Endothelial cell of hepatic sinusoid (primary cell): ENCODE data around the gene NRXN3.

Experiments used
- in situ Hi-C: cut with HindIII; loops from 2 replicates; pipeline ENCODE4 v1.10.0; 2017; ENCODE audit warnings: low sequenced_read_pairs

The NRXN3 gene

DNA sequence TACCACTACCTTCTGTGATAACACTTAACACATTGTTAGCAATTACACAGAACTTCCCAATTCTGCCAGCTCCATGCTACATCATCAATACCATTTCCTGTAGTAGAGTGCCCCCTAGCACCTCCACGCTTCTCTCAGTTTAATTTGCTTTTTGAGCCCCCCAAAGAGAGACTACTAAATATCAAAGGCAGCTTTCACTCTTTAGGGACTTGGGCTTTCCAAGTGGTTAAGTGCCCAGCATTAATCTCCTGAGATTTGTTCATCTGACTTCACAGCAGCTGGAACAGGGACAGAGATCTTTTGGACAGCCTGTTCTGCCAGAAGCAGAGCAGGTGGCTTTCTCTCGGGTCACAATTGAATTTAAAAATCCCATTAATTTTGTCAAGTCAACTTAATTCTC lies 1086.2 kb downstream of the NRXN3 start:
- in situ Hi-C loops, result no loop called here

DNA sequence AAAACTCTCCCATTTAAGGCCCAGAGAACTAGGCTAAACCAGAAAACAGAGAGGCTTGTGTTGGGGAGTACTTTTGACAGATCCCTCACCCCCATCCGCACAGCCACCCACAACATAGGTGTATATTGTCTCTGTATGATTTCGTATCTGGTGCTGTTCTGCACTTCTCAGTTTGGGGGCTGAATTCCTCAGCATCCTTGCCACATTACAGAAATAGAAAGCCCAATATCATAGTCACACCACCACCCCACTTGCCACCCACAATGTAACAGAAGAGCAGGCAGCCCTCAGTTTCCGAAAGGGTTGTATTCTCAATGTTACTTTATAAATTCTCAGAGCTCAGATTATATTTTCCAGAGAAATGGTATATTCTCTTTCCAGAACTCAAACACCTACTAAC lies 1090.2 kb downstream of the NRXN3 start:
- in situ Hi-C loops, result no loop called here

GRCh38 chr14:79265366-79265946 lies 1095.3 kb downstream of the NRXN3 start:
- in situ Hi-C loops, result no loop called here

- in situ Hi-C loops, result no loop called here
Measured at GRCh38 chr14:79270361-79270760, 1100.2 kb downstream of the NRXN3 start.

DNA sequence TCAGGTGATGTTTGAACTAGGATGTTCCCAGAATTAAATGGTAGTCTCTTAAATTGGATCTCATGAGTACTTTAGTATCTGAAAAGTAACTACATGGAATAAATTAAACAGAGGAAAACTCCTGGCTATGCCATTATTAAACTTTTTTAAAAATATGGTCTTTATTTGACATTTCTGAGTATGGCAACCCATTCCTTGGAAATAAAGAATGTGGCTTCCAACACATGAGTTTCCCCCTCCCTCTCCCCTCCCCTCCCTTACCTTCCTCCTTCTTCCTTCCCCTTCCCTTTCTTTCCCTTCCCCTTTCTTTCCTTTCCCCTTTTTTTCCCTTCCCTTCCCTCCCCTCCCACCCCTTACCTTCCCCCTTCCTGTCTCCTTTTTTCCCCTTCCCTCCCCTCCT lies 1100.9 kb downstream of the NRXN3 start:
- in situ Hi-C loops, result no loop called here

- in situ Hi-C loops, result loop anchor here (5.0 kb wide), 1 partner anchor 88 kb away; no protein-coding TSS in a partner anchor
Measured at GRCh38 chr14:79274641-79275291, 1104.6 kb downstream of the NRXN3 start.

- in situ Hi-C loops, result loop anchor here (5.0 kb wide), 1 partner anchor 87 kb away; no protein-coding TSS in a partner anchor
Measured at GRCh38 chr14:79275292-79275655, 1105.1 kb downstream of the NRXN3 start.

- in situ Hi-C loops, result loop anchor here (5.0 kb wide), 1 partner anchor 84 kb away; no protein-coding TSS in a partner anchor
Measured at GRCh38 chr14:79278286-79278797, 1108.2 kb downstream of the NRXN3 start.

DNA sequence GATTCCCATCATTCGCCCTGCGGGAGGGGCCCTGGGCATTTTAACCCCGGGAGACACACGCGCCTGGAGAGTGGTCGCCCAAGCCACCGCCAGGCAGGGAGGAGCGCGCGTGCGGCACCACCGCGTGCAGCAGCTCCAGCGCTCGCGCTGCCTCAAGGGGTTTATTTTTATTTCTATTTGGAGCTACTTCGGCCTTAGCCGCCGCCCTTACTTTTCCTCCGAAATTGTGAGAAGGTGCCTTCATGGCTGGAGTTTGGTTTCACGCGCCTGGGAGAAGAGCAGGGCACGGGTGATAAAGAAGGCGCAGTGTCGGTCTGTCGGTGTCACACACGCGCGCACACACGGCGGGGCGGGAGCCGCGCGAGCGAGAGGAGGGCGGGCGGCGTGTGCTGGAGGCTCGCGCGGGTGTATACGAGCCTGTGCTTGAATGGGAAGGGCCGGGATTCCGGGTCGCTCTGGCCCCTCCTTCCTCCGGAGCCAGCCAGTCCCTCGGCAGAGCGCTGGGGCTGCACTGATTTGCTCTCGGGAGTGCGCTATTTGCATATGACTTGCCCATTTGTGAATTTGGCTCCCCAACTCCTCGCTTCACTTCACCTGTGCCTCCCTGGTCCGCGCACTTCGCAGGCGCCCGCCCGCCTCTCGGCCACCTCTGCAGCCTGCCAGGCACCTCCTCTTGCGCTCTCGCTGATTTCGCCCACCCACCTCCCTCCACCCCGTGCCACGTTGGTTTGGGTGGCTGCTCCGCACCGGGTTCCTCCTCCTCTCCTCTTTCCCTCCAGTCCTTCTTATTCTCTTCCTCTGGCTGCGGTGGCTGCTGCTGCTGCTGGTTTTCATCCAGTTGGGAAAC lies 1108.8 kb downstream of the NRXN3 start:
- in situ Hi-C loops, result loop anchor here (5.0 kb wide), 1 partner anchor 83 kb away; no protein-coding TSS in a partner anchor

GRCh38 chr14:79279645-79280597 lies 1109.7 kb downstream of the NRXN3 start:
- in situ Hi-C loops, result loop anchor here (5.0 kb wide), 1 partner anchor 82 kb away; no protein-coding TSS in a partner anchor

DNA sequence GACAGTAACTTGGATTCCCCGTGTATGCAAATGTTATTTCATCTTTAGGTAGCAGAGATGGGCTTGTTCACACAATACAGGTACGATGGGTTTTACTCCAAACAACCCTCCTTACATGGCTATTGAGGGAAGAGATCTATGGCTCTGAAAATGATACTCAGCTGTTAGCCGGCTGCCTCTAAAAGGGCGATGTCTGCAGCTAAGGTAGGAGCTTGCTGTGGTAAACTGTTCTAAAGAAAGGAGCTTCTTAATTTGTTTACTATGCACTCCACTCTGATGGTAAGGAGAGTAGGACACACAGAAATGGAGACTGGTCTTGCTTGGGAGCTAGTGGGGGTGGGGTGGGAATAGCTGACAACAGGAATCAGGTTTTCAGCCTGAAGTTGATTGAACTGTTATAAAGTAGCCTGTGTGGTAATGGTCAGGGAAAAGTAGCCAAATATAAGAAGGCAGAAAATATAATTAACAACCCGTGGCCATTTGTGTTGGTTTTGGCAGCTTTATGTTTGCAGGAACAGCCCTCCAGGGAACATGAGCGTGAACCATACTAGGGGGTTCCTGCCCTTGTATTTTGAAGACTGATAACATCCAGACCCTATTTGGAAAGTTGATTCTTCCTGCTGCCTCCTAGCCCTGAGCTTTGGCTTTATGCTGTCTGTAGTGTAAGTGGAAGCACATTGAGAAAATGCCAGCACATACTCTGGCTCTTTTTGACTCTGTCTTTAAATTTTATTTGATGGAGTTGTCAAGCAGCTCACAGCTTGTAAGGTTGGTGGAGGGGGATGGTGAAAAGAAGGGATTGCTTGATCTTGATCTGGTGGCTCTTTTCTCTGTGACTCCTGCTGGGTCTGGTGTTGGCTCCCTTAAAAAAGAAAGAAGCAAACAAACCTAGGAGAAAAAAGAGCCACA lies 1111.3 kb downstream of the NRXN3 start:
- in situ Hi-C loops, result no loop called here

DNA sequence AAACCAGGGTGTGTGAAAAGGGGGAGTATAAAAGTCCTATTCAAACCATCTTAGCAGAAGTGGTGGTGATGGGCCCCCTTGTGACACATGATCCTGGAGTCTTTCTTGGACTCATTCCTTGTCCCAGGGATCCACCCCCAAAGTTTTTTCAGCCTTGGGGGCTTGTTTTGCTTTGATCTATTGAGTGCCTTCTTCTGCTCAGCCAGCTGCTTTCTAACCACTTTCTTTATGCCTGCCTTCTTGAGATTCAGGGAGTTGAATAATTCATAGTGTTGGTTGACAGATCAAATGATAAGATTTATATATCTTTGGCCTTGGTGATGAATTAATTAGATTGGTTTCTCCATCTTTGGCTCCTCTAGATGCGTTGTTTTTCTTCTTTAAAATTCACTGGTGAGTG lies 1114.4 kb downstream of the NRXN3 start:
- in situ Hi-C loops, result no loop called here

GRCh38 chr14:79285263-79285662 lies 1115.1 kb downstream of the NRXN3 start:
- in situ Hi-C loops, result no loop called here

GRCh38 chr14:79287976-79288375 lies 1117.8 kb downstream of the NRXN3 start:
- in situ Hi-C loops, result no loop called here

GRCh38 chr14:79293482-79294177 lies 1123.5 kb downstream of the NRXN3 start:
- in situ Hi-C loops, result no loop called here

DNA sequence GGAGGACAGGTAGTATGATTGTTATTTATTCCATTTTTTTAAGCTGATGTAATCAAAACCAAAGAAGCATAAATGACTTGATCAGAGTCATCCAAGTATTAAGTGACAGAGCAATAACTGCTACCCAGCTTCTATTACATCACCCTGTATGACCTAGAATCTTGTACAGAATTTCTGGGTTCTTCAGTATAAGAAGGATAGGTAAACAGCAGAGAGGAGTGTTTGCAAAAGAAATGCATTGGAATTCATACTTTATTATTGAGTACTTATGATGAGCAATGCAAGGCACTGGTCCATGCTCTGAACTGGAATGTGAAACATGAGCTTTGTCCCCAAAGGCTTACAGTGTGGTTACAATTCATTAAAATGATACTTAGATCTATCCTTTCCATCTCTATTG lies 1124.3 kb downstream of the NRXN3 start:
- in situ Hi-C loops, result no loop called here

GRCh38 chr14:79295385-79295784 lies 1125.2 kb downstream of the NRXN3 start:
- in situ Hi-C loops, result no loop called here

DNA sequence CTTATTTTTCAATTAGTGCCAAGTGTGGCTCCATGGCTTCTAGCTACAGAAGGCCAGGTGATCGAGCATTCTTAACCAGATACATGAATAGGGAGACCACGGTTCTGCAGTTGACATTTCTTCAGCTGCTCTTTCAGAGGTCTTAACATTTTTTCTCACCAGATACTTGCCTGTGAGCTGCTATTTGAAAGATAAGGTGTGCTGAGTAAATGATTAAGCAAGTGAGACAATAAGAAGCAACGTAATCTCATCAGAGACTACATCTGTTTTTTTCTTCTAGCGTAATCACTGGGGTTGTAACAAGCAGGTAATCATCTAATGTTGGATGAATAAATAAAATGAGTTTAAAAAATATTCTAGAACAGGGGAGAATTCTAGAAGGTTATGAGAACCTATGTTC lies 1128.2 kb downstream of the NRXN3 start:
- in situ Hi-C loops, result no loop called here

GRCh38 chr14:79299162-79299561 lies 1129.0 kb downstream of the NRXN3 start:
- in situ Hi-C loops, result no loop called here
